HL-60 (cell line): ENCODE measurements around the gene CLCN7.
A peak's percentile ranks its signal among the peaks of the same experiment; 100 is the strongest.

ENCODE experiments used
- DNase-seq, 2 experiments: peaks; one replicate each; pipeline ENCODE4 v3.0.0-alpha.2; 2010 to 2020; ENCODE audit warnings: low read depth in 1 of 2, low spot score in 1 of 2
- H3K27ac ChIP-seq: fragments of 250-450 bp; sonication (Bioruptor Pico); replicated peaks from 2 replicates; pipeline ENCODE4 v1.5.1; 2020; ENCODE audit warnings: mild to moderate bottlenecking, moderate library complexity
- H3K27me3 ChIP-seq: fragments of 250-450 bp; sonication (Bioruptor Pico); 2 replicates; pipeline ENCODE4 v1.5.1; 2021; ENCODE audit warnings: mild to moderate bottlenecking, moderate library complexity; ENCODE audit not compliant: insufficient read depth, poor library complexity, severe bottlenecking
- H3K4me3 ChIP-seq: replicated peaks from 2 replicates; pipeline ENCODE4 v1.5.1; 2011; ENCODE audit warnings: mild to moderate bottlenecking, control low read depth, low read length; ENCODE audit not compliant: insufficient read depth
- GABPA ChIP-seq: IDR thresholded peaks from 2 replicates; pipeline ENCODE4 v1.6.1; 2012; ENCODE audit warnings: low read depth
- POLR2AphosphoS5 ChIP-seq: IDR thresholded peaks from 2 replicates; pipeline ENCODE4 v1.6.1; 2012; ENCODE audit warnings: low read depth
- SPI1 ChIP-seq: IDR thresholded peaks from 2 replicates; pipeline ENCODE4 v1.6.1; 2012; ENCODE audit warnings: low read depth, mild to moderate bottlenecking, borderline replicate concordance
- TF ChIP-seq, protein P1 (sequence below): IDR thresholded peaks from one replicate; pipeline ENCODE4 v1.5.1; 2011; ENCODE audit warnings: low read length, control low read depth, inconsistent platforms; ENCODE audit not compliant: insufficient read depth
- TF ChIP-seq, protein P2 (sequence below): IDR thresholded peaks from 2 replicates; pipeline ENCODE4 v1.6.1; 2012; ENCODE audit warnings: low read depth; ENCODE audit not compliant: insufficient replicate concordance

CLCN7 gene

DNA sequence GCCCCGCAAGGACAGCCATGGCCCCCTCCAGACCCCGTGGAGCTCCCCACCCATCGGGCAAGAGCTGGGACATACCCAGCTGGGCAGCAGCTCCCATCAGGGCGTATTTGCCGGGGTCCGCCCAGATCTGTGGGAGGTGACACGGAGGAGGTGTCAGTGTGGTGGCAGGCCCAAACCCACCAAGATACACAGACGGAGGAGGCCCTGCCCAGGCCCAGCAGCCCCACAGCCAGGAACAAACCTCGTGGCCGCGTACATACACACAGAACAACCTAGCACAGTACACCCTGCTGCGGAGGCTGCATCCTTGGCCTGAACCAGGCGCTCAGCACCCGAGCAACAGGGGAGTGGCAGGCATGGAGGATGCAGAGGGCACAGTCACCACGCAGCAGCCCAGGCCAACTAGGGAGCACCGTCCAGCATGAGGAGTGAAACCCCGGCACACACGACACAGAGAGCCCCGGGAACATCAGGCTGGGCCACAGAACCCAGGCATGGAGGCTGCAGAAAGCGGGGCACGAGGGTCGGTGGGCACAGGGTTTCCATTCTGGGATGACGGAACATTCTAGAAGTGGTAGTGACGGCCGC, 25.5 kb downstream of the CLCN7 start:
- no peak overlapping the region for H3K27ac ChIP-seq
- H3K27me3 ChIP-seq = no peaks in the 10 kb centered on the region
- H3K4me3 ChIP-seq = no peak overlapping the region
- 0 out of 2 replicates have a peak, but pooled peaks have one; percentile 22 for TF ChIP-seq POLR2AphosphoS5
- TF ChIP-seq, protein P1, sequence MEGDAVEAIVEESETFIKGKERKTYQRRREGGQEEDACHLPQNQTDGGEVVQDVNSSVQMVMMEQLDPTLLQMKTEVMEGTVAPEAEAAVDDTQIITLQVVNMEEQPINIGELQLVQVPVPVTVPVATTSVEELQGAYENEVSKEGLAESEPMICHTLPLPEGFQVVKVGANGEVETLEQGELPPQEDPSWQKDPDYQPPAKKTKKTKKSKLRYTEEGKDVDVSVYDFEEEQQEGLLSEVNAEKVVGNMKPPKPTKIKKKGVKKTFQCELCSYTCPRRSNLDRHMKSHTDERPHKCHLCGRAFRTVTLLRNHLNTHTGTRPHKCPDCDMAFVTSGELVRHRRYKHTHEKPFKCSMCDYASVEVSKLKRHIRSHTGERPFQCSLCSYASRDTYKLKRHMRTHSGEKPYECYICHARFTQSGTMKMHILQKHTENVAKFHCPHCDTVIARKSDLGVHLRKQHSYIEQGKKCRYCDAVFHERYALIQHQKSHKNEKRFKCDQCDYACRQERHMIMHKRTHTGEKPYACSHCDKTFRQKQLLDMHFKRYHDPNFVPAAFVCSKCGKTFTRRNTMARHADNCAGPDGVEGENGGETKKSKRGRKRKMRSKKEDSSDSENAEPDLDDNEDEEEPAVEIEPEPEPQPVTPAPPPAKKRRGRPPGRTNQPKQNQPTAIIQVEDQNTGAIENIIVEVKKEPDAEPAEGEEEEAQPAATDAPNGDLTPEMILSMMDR = no peak
- no peak for DNase-seq

DNA sequence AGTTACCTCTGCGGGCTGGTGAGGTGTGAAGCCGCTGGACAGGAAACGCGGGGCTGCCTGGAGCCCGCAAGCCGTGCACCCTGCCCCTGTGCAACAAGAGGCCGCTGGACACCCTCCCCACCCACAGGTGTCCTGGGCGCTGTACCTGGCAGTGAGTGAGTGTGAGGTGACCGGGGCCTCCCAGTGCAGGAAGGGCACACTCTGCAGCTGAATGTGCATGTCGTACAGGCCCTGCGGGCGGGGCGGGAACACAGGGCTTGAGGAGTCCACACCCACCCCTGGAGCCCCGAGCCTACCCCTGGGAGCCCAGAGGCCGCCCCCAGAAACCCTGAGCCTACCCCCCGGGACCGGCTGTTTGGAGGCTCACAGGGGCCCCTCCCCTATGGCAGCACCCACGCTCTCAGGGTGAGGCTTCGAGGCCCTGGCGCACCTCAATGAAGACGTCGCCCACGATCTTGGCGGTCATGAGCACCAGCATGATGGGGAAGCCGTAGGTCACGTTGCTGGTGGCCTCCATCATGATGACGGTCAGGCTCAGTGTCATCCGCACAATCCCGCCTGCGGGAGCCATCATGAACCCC, 26.2 kb downstream of the CLCN7 start:
- TF ChIP-seq SPI1 = no peak
- TF ChIP-seq POLR2AphosphoS5 = no peak
- TF ChIP-seq, protein P1 = no peak
- TF ChIP-seq, protein P2, sequence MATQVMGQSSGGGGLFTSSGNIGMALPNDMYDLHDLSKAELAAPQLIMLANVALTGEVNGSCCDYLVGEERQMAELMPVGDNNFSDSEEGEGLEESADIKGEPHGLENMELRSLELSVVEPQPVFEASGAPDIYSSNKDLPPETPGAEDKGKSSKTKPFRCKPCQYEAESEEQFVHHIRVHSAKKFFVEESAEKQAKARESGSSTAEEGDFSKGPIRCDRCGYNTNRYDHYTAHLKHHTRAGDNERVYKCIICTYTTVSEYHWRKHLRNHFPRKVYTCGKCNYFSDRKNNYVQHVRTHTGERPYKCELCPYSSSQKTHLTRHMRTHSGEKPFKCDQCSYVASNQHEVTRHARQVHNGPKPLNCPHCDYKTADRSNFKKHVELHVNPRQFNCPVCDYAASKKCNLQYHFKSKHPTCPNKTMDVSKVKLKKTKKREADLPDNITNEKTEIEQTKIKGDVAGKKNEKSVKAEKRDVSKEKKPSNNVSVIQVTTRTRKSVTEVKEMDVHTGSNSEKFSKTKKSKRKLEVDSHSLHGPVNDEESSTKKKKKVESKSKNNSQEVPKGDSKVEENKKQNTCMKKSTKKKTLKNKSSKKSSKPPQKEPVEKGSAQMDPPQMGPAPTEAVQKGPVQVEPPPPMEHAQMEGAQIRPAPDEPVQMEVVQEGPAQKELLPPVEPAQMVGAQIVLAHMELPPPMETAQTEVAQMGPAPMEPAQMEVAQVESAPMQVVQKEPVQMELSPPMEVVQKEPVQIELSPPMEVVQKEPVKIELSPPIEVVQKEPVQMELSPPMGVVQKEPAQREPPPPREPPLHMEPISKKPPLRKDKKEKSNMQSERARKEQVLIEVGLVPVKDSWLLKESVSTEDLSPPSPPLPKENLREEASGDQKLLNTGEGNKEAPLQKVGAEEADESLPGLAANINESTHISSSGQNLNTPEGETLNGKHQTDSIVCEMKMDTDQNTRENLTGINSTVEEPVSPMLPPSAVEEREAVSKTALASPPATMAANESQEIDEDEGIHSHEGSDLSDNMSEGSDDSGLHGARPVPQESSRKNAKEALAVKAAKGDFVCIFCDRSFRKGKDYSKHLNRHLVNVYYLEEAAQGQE = no peak
- no peak for TF ChIP-seq GABPA
- no peak overlapping the region for H3K27ac ChIP-seq
- DNase-seq = no peak
- H3K4me3 ChIP-seq = no peak overlapping the region
- H3K27me3 ChIP-seq = no peaks in the 10 kb centered on the region

DNA sequence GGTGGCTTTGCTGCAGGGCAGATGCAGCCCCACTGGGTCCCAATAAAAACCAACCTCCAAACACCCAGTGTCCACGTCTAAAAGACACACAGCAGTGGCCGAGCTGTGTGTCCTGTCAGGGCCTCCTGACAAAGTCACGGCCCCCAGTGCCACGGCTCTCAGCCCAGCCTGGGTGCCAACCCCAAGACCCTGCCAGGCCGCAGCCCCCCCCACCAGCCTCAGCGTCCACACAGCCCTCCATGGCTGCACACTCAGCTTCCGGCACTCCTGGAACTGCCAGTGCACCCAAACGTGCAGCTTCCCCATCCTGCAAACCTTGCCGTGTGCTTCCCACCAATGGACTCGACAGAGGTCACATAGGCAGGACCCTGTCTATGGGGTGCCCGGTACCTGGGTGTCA, 26.9 kb downstream of the CLCN7 start:
- Histone ChIP-seq H3K27ac (no peak overlapping the region), H3K4me3 (no peak overlapping the region), H3K27me3 (no peaks in the 10 kb centered on the region)
- DNase-seq = no peak
- TF ChIP-seq, protein P1 = no peak
- TF ChIP-seq, protein P2 = no peak
- no peak for TF ChIP-seq POLR2AphosphoS5
- no peak for TF ChIP-seq GABPA
- no peak for TF ChIP-seq SPI1
